Left renal cortex interstitium (tissue), 4 donors: Measurements from ENCODE around the gene ACCSL. TPM values are rescaled to one million over a fixed set of nuclear protein-coding genes. Genes with fewer than 3 reads are reported as not detected.

ENCODE experiments used
- DNase-seq, 4 donors: peaks; one replicate each; pipeline ENCODE4 v3.0.0-alpha.2; 2013; ENCODE audit warnings: low read depth in 4 of 4, low spot score in 2 of 4, missing footprints in 1 of 4
- polyA plus RNA-seq, 4 donors: library from polyadenylated mRNA; unstranded; fragments of 120-200 nt; gene quantifications; one replicate each; pipeline ENCODE4 v1.2.1, GENCODE V29; 2013; ENCODE audit not compliant: insufficient read length in 4 of 4

Gene ACCSL
- polyA plus RNA-seq, 4 donors, result 0.13 TPM; not detected in 3

- DNase-seq, result no peak
Observed at GRCh38 chr11:44049832-44050231, 2.1 kb downstream of the ACCSL start.

- DNase-seq, result no peak
Observed at GRCh38 chr11:44051171-44051570, 3.4 kb downstream of the ACCSL start.

- DNase-seq, result no peak
Observed at GRCh38 chr11:44057340-44057739, 9.6 kb downstream of the ACCSL start.

GRCh38 chr11:44058275-44058674 lies 10.5 kb downstream of the ACCSL start:
- DNase-seq, result no peak

- DNase-seq, result no peak
Observed at GRCh38 chr11:44065161-44065661, 17.4 kb downstream of the ACCSL start.

GRCh38 chr11:44065841-44066731 lies 18.3 kb downstream of the ACCSL start, which contains the start of gene ACCS:
ACCS (plus strand) TSS chr11:44066270; CDS start chr11:44067628, 1,358 bp downstream.
- peak; percentile 77 to 89 (median 84) for DNase-seq

- peak in 2 of 4 donors; percentile 4 to 10 for DNase-seq
Observed at GRCh38 chr11:44066732-44067141, 19.0 kb downstream of the ACCSL start.

- DNase-seq, result no peak
Observed at GRCh38 chr11:44067266-44067665, 19.5 kb downstream of the ACCSL start.

- no peak for DNase-seq
Observed at GRCh38 chr11:44068180-44068579, 20.4 kb downstream of the ACCSL start.

GRCh38 chr11:44071157-44071556 lies 23.4 kb downstream of the ACCSL start:
- no peak for DNase-seq

- no peak for DNase-seq
Observed at GRCh38 chr11:44072757-44073658, 25.2 kb downstream of the ACCSL start.

- no peak for DNase-seq
Observed at GRCh38 chr11:44078794-44079193, 31.0 kb downstream of the ACCSL start.

- DNase-seq, result no peak
Observed at GRCh38 chr11:44079376-44079775, 31.6 kb downstream of the ACCSL start.

GRCh38 chr11:44080951-44081350 lies 33.2 kb downstream of the ACCSL start:
- DNase-seq, result no peak

- no peak for DNase-seq
Observed at GRCh38 chr11:44082645-44083044, 34.9 kb downstream of the ACCSL start.

GRCh38 chr11:44083433-44083832 lies 35.7 kb downstream of the ACCSL start:
- no peak for DNase-seq

GRCh38 chr11:44083906-44084305 lies 36.1 kb downstream of the ACCSL start:
- DNase-seq, result no peak

- no peak for DNase-seq
Observed at GRCh38 chr11:44085330-44085729, 37.5 kb downstream of the ACCSL start.

GRCh38 chr11:44088377-44088776 lies 40.6 kb downstream of the ACCSL start:
- DNase-seq, result no peak

GRCh38 chr11:44088871-44089270 lies 41.1 kb downstream of the ACCSL start:
- no peak for DNase-seq

- DNase-seq, result no peak
Observed at GRCh38 chr11:44090539-44090938, 42.8 kb downstream of the ACCSL start.
